HepG2 (cell line): ENCODE data around the gene CYP26A1. TPM values are rescaled to one million over a fixed set of nuclear protein-coding genes. Genes with fewer than 3 reads are reported as not detected.

Experiments used
- EZH2 ChIP-seq: conservative IDR thresholded peaks from 2 replicates; pipeline ENCODE4 v1.6.1; 2012; ENCODE audit warnings: mild to moderate bottlenecking, low read depth, low read length, moderate library complexity
- HCFC1 ChIP-seq: fragments of 150-350 bp; IDR thresholded peaks from 2 replicates; pipeline ENCODE4 v1.6.1; 2014; ENCODE audit warnings: low read depth, low read length
- HNF4A ChIP-seq: sonication (generic); formaldehyde crosslinking; IDR thresholded peaks from 2 replicates; pipeline ENCODE4 v1.4.0; 2020; ENCODE audit warnings: missing genetic modification reagents
- HOXA9 ChIP-seq: sonication (generic); formaldehyde crosslinking; IDR thresholded peaks from 2 replicates; pipeline ENCODE4 v1.8.1; 2022; ENCODE audit warnings: missing genetic modification reagents, mild to moderate bottlenecking, moderate library complexity, borderline replicate concordance
- SRF ChIP-seq: IDR thresholded peaks from 2 replicates; pipeline ENCODE4 v1.6.1; 2011; ENCODE audit warnings: mild to moderate bottlenecking, low read depth, low read length, moderate library complexity
- ZNF207 ChIP-seq: fragments of 450-650 bp; IDR thresholded peaks from 2 replicates; pipeline ENCODE4 v1.6.1; 2016; ENCODE audit warnings: antibody characterized with exemption, borderline replicate concordance
- ZNF484 ChIP-seq: sonication (generic); formaldehyde crosslinking; IDR thresholded peaks from 2 replicates; pipeline ENCODE4 v1.5.1; 2020; ENCODE audit warnings: mild to moderate bottlenecking, low read depth, missing genetic modification reagents, borderline replicate concordance
- ZNF720 ChIP-seq: sonication (generic); formaldehyde crosslinking; IDR thresholded peaks from 2 replicates; pipeline ENCODE4 v1.4.0; 2020; ENCODE audit warnings: missing genetic modification reagents
- polyA plus RNA-seq, 8 experiments: library from polyadenylated mRNA; depleted of rRNA in 3 of 8; stranded (reverse) in 7 of 8; unstranded in 1 of 8; fragments of >200 nt; fragmentation: Illumina TruSeq in 4 of 8; extraction: Trizol in 4 of 8; gene quantifications; 2 replicates each; pipeline versions ENCODE4 v1.2.1 to v1.2.3, GENCODE V29; 2011 to 2016; ENCODE audit warnings: low read depth in 4 of 8, missing spikeins in 1 of 8, mixed read lengths in 1 of 8; ENCODE audit not compliant: insufficient read depth in 1 of 8
- total RNA-seq, 5 experiments: library from RNA; depleted of rRNA; stranded (reverse); fragments of >200 nt; fragmentation: Illumina TruSeq; extraction: Trizol; gene quantifications; 2 replicates each; pipeline ENCODE4 v1.2.3, GENCODE V29; 2016; ENCODE audit warnings: low read depth in 1 of 5
- TF ChIP-seq, protein P1 (sequence below): sonication (generic); formaldehyde crosslinking; IDR thresholded peaks from 2 replicates; pipeline ENCODE4 v1.4.0; 2020; ENCODE audit warnings: missing genetic modification reagents
- TF ChIP-seq, protein P2 (sequence below): IDR thresholded peaks from 2 replicates; pipeline ENCODE4 v1.6.1; 2016; ENCODE audit warnings: low read depth, missing genetic modification reagents, missing compliant biosample characterization
- TF ChIP-seq, protein P3 (sequence below): sonication (generic); formaldehyde crosslinking; IDR thresholded peaks from 2 replicates; pipeline ENCODE4 v1.8.0; 2022; ENCODE audit warnings: low read depth, missing genetic modification reagents

CYP26A1 gene
- total and polyA plus RNA-seq, 2 of the 13 experiments (the other 11 are each of a cell fraction or from before 2014, with no cell fraction given): 0.15 TPM; not detected in 1

DNA sequence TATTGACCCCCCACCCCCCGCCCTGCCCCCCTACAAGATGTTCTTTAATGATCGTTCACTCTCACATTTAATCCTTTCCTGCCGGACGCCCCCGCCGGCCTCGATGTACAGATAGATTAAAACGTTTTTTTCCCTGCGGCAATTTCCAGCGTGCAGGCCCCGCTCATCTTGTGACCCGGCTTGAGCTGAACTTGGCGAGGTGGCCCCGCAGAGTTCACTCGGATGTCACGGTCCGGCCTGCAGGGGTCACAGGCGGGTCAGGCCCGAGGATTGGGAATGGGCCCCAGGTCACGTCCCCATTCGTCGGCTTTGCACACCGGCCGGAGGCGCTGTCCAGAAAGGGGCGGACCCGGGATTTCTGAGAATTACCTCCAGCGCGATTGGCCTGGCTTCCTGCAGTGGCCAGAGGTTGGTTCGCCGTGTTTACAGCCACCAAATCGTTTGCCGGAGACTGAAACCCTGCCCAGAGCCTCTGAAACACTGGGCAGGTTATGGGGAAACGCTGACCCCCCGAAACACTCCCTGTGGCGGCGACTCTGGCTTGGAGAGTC lies 1.9 kb upstream of the CYP26A1 start (continued):
- TF ChIP-seq, protein P1, sequence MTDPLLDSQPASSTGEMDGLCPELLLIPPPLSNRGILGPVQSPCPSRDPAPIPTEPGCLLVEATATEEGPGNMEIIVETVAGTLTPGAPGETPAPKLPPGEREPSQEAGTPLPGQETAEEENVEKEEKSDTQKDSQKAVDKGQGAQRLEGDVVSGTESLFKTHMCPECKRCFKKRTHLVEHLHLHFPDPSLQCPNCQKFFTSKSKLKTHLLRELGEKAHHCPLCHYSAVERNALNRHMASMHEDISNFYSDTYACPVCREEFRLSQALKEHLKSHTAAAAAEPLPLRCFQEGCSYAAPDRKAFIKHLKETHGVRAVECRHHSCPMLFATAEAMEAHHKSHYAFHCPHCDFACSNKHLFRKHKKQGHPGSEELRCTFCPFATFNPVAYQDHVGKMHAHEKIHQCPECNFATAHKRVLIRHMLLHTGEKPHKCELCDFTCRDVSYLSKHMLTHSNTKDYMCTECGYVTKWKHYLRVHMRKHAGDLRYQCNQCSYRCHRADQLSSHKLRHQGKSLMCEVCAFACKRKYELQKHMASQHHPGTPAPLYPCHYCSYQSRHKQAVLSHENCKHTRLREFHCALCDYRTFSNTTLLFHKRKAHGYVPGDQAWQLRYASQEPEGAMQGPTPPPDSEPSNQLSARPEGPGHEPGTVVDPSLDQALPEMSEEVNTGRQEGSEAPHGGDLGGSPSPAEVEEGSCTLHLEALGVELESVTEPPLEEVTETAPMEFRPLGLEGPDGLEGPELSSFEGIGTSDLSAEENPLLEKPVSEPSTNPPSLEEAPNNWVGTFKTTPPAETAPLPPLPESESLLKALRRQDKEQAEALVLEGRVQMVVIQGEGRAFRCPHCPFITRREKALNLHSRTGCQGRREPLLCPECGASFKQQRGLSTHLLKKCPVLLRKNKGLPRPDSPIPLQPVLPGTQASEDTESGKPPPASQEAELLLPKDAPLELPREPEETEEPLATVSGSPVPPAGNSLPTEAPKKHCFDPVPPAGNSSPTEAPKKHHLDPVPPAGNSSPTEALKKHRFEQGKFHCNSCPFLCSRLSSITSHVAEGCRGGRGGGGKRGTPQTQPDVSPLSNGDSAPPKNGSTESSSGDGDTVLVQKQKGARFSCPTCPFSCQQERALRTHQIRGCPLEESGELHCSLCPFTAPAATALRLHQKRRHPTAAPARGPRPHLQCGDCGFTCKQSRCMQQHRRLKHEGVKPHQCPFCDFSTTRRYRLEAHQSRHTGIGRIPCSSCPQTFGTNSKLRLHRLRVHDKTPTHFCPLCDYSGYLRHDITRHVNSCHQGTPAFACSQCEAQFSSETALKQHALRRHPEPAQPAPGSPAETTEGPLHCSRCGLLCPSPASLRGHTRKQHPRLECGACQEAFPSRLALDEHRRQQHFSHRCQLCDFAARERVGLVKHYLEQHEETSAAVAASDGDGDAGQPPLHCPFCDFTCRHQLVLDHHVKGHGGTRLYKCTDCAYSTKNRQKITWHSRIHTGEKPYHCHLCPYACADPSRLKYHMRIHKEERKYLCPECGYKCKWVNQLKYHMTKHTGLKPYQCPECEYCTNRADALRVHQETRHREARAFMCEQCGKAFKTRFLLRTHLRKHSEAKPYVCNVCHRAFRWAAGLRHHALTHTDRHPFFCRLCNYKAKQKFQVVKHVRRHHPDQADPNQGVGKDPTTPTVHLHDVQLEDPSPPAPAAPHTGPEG (CRISPR knock-in tag): no peak
- TF ChIP-seq, protein P2, sequence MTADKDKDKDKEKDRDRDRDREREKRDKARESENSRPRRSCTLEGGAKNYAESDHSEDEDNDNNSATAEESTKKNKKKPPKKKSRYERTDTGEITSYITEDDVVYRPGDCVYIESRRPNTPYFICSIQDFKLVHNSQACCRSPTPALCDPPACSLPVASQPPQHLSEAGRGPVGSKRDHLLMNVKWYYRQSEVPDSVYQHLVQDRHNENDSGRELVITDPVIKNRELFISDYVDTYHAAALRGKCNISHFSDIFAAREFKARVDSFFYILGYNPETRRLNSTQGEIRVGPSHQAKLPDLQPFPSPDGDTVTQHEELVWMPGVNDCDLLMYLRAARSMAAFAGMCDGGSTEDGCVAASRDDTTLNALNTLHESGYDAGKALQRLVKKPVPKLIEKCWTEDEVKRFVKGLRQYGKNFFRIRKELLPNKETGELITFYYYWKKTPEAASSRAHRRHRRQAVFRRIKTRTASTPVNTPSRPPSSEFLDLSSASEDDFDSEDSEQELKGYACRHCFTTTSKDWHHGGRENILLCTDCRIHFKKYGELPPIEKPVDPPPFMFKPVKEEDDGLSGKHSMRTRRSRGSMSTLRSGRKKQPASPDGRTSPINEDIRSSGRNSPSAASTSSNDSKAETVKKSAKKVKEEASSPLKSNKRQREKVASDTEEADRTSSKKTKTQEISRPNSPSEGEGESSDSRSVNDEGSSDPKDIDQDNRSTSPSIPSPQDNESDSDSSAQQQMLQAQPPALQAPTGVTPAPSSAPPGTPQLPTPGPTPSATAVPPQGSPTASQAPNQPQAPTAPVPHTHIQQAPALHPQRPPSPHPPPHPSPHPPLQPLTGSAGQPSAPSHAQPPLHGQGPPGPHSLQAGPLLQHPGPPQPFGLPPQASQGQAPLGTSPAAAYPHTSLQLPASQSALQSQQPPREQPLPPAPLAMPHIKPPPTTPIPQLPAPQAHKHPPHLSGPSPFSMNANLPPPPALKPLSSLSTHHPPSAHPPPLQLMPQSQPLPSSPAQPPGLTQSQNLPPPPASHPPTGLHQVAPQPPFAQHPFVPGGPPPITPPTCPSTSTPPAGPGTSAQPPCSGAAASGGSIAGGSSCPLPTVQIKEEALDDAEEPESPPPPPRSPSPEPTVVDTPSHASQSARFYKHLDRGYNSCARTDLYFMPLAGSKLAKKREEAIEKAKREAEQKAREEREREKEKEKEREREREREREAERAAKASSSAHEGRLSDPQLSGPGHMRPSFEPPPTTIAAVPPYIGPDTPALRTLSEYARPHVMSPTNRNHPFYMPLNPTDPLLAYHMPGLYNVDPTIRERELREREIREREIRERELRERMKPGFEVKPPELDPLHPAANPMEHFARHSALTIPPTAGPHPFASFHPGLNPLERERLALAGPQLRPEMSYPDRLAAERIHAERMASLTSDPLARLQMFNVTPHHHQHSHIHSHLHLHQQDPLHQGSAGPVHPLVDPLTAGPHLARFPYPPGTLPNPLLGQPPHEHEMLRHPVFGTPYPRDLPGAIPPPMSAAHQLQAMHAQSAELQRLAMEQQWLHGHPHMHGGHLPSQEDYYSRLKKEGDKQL: no peak
- TF ChIP-seq HOXA9 (CRISPR knock-in tag): no peak
- TF ChIP-seq ZNF207: no peak
- TF ChIP-seq HCFC1: no peak
- TF ChIP-seq EZH2: no peak
- no peak for TF ChIP-seq SRF
- no peak for TF ChIP-seq ZNF484 (CRISPR knock-in tag)
- TF ChIP-seq, protein P3, sequence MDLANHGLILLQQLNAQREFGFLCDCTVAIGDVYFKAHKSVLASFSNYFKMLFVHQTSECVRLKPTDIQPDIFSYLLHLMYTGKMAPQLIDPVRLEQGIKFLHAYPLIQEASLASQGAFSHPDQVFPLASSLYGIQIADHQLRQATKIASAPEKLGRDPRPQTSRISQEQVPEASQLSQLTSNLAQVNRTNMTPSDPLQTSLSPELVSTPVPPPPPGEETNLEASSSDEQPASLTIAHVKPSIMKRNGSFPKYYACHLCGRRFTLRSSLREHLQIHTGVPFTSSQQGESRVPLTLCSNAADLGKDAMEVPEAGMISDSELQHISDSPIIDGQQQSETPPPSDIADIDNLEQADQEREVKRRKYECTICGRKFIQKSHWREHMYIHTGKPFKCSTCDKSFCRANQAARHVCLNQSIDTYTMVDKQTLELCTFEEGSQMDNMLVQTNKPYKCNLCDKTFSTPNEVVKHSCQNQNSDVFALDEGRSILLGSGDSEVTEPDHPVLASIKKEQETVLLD (CRISPR knock-in tag): no peak
- TF ChIP-seq ZNF720 (CRISPR knock-in tag): no peak
- peak; percentile 58 for TF ChIP-seq HNF4A (CRISPR knock-in tag)
